Nephron (organoid): Measurements from ENCODE around the gene FBN2.

Experiments used
- H3K27ac Mint-ChIP-seq, 3 experiments: 2 replicates each; pipeline ENCODE4 v1.8.0; 2020; ENCODE audit warnings: mixed read lengths in 3 of 3, mild to moderate bottlenecking in 2 of 3, moderate library complexity in 1 of 3
- H3K27me3 Mint-ChIP-seq: 2 replicates; pipeline ENCODE4 v1.8.0; 2021; ENCODE audit warnings: low read depth, mild to moderate bottlenecking, moderate library complexity, mixed read lengths
- H3K36me3 Mint-ChIP-seq: 2 replicates; pipeline ENCODE4 v1.8.0; 2020; ENCODE audit warnings: low read depth, mixed read lengths
- H3K4me1 Mint-ChIP-seq: 2 replicates; pipeline ENCODE4 v1.8.0; 2020; ENCODE audit warnings: mixed read lengths
- H3K4me3 Mint-ChIP-seq, 3 experiments: 2 replicates each; pipeline ENCODE4 v1.8.0; 2020; ENCODE audit warnings: mild to moderate bottlenecking in 3 of 3, mixed read lengths in 3 of 3, moderate library complexity in 2 of 3
- H3K9me3 Mint-ChIP-seq: 2 replicates; pipeline ENCODE4 v1.8.0; 2020; ENCODE audit warnings: mixed read lengths
- CTCF ChIP-seq, 3 experiments: fragments of 200-600 bp; sonication (generic); IDR thresholded peaks; one replicate each; pipeline ENCODE4 v1.5.0; 2021; ENCODE audit warnings: antibody characterized with exemption in 3 of 3; ENCODE audit not compliant: unreplicated experiment in 3 of 3

The FBN2 gene

DNA sequence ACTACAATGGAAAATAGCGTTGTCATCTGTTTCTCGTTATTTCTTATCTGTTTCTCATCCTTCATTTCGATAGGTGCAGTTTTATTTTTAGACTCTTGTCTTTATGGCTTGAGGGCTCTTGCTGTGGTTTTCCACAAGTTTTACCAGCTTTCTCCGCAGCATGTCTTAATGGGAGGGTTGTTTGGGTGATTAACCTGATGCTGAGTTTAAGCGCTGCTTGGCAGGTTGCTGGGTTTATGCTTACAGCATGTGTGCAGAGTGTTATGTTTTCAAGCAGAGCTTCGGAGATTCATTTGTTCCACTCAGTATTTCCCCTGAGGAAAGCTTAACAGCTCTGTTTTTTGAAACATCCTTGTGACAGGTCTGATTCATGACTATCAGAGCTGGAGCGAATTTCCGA lies 300.5 kb downstream of the FBN2 start:
- H3K4me3 Mint-ChIP-seq, result peak overlapping the region in 2 of 3 experiments; percentile 35 to 43
- no peaks in the 10 kb centered on the region for H3K36me3 Mint-ChIP-seq
- H3K27me3 Mint-ChIP-seq, result no peaks in the 10 kb centered on the region
- peak overlapping the region; percentile 45 to 94 (median 90) for H3K27ac Mint-ChIP-seq
- H3K4me1 Mint-ChIP-seq, result peaks cover 35% of the 10 kb centered on the region
- H3K9me3 Mint-ChIP-seq, result peaks cover 16% of the 10 kb centered on the region
- no peak for TF ChIP-seq CTCF (IDR thresholded peaks at IDR 0.05; ENCODE audit: unreplicated experiment in 3 of 3)

GRCh38 chr5:128237000-128237399 lies 301.0 kb downstream of the FBN2 start:
- H3K9me3 Mint-ChIP-seq, result peaks cover 20% of the 10 kb centered on the region
- no peaks in the 10 kb centered on the region for H3K27me3 Mint-ChIP-seq
- H3K4me1 Mint-ChIP-seq, result peaks cover 35% of the 10 kb centered on the region
- no peak for TF ChIP-seq CTCF (IDR thresholded peaks at IDR 0.05; ENCODE audit: unreplicated experiment in 3 of 3)
- H3K36me3 Mint-ChIP-seq, result no peaks in the 10 kb centered on the region
- peak overlapping the region in 1 of 3 experiments; percentile 32 for H3K4me3 Mint-ChIP-seq
- peak overlapping the region; percentile 45 to 94 (median 90) for H3K27ac Mint-ChIP-seq

DNA sequence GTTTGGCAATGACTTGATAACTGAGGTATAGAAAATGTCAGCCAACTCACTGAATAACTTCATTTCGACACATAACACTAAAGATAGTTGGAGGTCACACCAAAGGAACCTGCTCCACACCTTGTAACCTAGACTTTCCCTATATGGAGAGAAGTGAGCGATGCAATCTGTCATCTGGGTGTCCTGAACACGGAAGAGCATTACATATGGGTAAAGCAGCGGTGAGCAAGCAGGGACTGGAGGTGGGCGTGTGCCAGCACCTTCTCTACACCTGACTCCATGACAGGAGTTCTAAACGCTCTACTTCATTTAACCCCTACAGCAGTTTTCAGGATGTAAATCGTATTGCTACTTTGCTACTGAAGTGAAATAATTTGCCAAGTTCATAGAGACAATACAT lies 301.7 kb downstream of the FBN2 start:
- peaks cover 26% of the 10 kb centered on the region for H3K9me3 Mint-ChIP-seq
- no peak for TF ChIP-seq CTCF (IDR thresholded peaks at IDR 0.05; ENCODE audit: unreplicated experiment in 3 of 3)
- no peak overlapping the region for H3K4me3 Mint-ChIP-seq
- peaks cover 31% of the 10 kb centered on the region for H3K4me1 Mint-ChIP-seq
- H3K27me3 Mint-ChIP-seq, result no peaks in the 10 kb centered on the region
- peak overlapping the region in 2 of 3 experiments; percentile 85 to 90 for H3K27ac Mint-ChIP-seq
- H3K36me3 Mint-ChIP-seq, result no peaks in the 10 kb centered on the region

DNA sequence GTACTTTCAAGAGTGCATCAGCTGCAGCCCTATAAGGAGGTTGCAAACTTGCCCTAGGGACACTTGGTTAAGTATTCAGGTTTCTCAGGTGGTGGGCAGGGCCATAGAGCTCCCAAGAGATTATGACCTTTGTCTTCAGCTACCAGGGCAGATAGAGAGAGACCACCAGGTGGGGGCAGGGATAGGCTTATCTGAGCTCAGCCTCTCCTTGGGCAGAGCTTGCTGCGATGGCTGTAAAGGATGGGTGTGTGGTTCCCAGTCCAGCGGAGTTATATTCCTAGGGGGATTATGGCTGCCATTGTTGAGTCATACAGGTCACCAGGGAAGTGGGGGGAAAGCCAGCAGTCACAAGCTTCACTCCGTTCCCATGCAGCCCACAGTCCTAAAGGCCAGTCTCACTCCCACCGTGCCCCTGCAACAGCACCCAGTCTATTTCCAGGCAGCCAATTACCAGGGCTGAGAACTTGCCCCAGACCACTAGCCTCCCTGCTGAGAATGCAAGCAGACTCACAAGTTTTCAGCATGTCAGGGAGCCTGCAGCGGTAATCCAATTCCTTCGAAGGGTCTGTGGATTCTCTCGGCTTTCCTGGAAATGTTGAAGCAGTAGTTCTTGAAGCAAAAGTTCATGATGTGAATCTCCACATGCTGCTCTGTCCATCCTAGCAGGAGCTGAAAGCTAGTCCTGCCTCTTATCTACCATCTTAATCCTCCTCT lies 303.0 kb downstream of the FBN2 start:
- TF ChIP-seq CTCF (IDR thresholded peaks at IDR 0.05; ENCODE audit: unreplicated experiment in 3 of 3), result no peak
- H3K27me3 Mint-ChIP-seq, result no peaks in the 10 kb centered on the region
- H3K27ac Mint-ChIP-seq, result peak overlapping the region in 1 of 3 experiments; percentile 2
- peaks cover 34% of the 10 kb centered on the region for H3K9me3 Mint-ChIP-seq
- H3K36me3 Mint-ChIP-seq, result no peaks in the 10 kb centered on the region
- H3K4me1 Mint-ChIP-seq, result peaks cover 26% of the 10 kb centered on the region
- H3K4me3 Mint-ChIP-seq, result no peak overlapping the region

DNA sequence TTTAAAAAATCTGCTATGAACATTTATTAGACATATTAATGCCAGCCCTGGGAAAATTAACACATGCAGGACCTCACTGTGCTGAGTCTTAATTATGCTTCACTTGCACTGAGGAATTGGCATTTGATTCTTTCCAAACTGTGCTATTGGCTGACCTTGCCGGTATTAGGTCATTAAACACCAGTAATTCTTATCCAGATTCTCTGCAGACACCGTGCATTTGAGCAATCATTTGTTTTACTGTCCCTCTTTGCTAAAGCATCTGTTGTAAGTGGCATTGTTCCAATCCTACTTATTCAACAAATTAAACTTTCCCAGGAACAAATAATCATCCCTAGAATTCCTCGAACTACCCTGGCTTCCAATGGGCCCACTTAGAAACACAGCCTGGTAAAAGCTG lies 309.5 kb downstream of the FBN2 start:
- no peak for TF ChIP-seq CTCF (IDR thresholded peaks at IDR 0.05; ENCODE audit: unreplicated experiment in 3 of 3)
- H3K4me1 Mint-ChIP-seq, result peaks cover 27% of the 10 kb centered on the region
- peaks cover 5% of the 10 kb centered on the region for H3K27me3 Mint-ChIP-seq
- H3K36me3 Mint-ChIP-seq, result no peaks in the 10 kb centered on the region
- H3K9me3 Mint-ChIP-seq, result peaks cover 28% of the 10 kb centered on the region
- peak overlapping the region in 2 of 3 experiments; percentile 66 to 67 for H3K27ac Mint-ChIP-seq
- H3K4me3 Mint-ChIP-seq, result no peak overlapping the region

DNA sequence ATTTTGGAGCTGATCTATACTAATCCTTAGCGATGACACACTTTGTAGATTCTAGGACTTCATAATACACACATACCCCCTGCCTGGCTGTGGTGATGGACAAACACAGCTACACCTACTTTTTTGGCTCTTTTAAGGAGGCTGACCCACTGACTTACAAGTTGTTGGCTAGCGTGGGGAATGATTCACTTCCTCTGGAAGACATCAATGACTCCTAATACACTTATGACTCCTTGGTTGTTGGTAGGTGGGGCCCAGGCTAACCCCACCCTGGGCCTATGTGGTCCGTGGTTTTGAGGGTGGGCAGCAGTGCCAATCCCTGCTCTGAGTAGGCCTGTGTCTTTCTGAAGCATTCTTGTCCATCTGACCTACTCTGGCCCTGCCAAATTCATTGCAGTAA lies 310.0 kb downstream of the FBN2 start:
- no peaks in the 10 kb centered on the region for H3K36me3 Mint-ChIP-seq
- peaks cover 27% of the 10 kb centered on the region for H3K4me1 Mint-ChIP-seq
- H3K27ac Mint-ChIP-seq, result peak overlapping the region in 2 of 3 experiments; percentile 67 to 79
- peaks cover 5% of the 10 kb centered on the region for H3K27me3 Mint-ChIP-seq
- TF ChIP-seq CTCF (IDR thresholded peaks at IDR 0.05; ENCODE audit: unreplicated experiment in 3 of 3), result no peak
- H3K4me3 Mint-ChIP-seq, result no peak overlapping the region
- H3K9me3 Mint-ChIP-seq, result peaks cover 25% of the 10 kb centered on the region
